GM23248 (cell line): ENCODE data around the gene SAMD7.

ENCODE experiments used
- EZH2 ChIP-seq: fragments of 200-600 bp; sonication (generic); IDR thresholded peaks from 2 replicates; pipeline ENCODE4 v1.6.1; 2018; ENCODE audit warnings: antibody characterized with exemption, mild to moderate bottlenecking; ENCODE audit not compliant: insufficient read depth, poor library complexity, severe bottlenecking
- EZH2phosphoT487 ChIP-seq: fragments of 200-600 bp; sonication (generic); IDR thresholded peaks from 2 replicates; pipeline ENCODE4 v1.6.1; 2018; ENCODE audit warnings: antibody characterized with exemption, moderate library complexity, mild to moderate bottlenecking, low read depth; ENCODE audit not compliant: insufficient read depth

GRCh38 chr3:169984292-169984691 is 72.9 kb downstream of the SAMD7 start:
- TF ChIP-seq EZH2, result no peak
- TF ChIP-seq EZH2phosphoT487, result no peak
